LHCN-M2 (cell line): Measurements from ENCODE around the gene TGFBR2. TPM values are rescaled to one million over a fixed set of nuclear protein-coding genes. Genes with fewer than 3 reads are reported as not detected.

ENCODE experiments used
- DNase-seq: peaks from one replicate; pipeline ENCODE4 v3.0.0-alpha.2; 2012; ENCODE audit warnings: low read depth
- total RNA-seq: library from RNA; depleted of rRNA; stranded (reverse); fragments of >200 nt; gene quantifications from 2 replicates; pipeline ENCODE4 v1.2.3, GENCODE V29; 2014

TGFBR2 gene
- total RNA-seq, 1 experiment from 2014 or later, result 330 TPM

DNA sequence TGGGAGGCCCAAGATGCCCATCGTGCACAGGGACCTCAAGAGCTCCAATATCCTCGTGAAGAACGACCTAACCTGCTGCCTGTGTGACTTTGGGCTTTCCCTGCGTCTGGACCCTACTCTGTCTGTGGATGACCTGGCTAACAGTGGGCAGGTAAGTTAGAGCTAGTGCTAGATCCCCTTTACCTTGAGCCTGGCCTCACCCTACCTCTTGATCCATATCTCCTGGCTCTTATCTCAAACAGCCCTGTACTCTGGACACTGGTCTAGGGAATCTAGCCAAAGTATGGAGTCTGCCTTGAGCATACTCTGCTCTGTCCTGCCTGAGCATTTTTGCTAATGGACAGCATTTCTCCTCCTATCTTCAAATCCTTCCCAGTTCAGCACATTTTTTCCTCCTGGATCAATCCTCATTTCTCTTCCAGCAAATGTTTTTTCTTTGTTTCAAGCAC is 65.9 kb downstream of the TGFBR2 start:
- no peak for DNase-seq

DNA sequence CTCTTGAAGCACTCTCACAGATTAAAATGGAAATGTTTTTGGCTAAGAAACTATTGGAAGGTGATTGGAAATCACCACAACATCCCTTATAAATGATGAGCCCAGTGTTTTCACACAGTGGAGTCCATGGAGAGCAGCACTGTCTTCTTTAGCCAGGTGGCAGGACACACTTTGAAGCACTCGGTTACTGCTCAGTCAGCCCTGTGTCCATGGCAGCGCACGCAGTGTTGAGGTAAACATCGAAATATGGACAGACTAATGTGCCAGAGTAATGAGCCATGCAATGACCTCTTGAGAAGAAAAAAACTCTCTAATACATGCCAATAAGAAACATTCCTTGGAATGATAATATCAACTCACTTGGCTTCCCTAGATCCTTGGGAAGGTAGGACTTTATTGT is 66.6 kb downstream of the TGFBR2 start:
- no peak for DNase-seq

- no peak for DNase-seq
These were observed 67.3 kb downstream of the TGFBR2 start for GRCh38 chr3:30673425-30674341.

GRCh38 chr3:30675006-30675405 is 68.6 kb downstream of the TGFBR2 start:
- DNase-seq, result no peak

GRCh38 chr3:30675774-30676173 is 69.4 kb downstream of the TGFBR2 start:
- DNase-seq, result no peak

- no peak for DNase-seq
These were observed 70.3 kb downstream of the TGFBR2 start for GRCh38 chr3:30676424-30677346.

GRCh38 chr3:30677347-30677685 is 70.9 kb downstream of the TGFBR2 start:
- DNase-seq, result no peak

GRCh38 chr3:30679045-30679444 is 72.6 kb downstream of the TGFBR2 start:
- DNase-seq, result no peak

GRCh38 chr3:30680789-30681648 is 74.6 kb downstream of the TGFBR2 start:
- DNase-seq, result peak; percentile 61

- DNase-seq, result peak; percentile 74
These were observed 75.3 kb downstream of the TGFBR2 start for GRCh38 chr3:30681649-30682211.

GRCh38 chr3:30682434-30683155 is 76.2 kb downstream of the TGFBR2 start:
- DNase-seq, result no peak

GRCh38 chr3:30683769-30684168 is 77.4 kb downstream of the TGFBR2 start:
- no peak for DNase-seq

- DNase-seq, result no peak
These were observed 78.0 kb downstream of the TGFBR2 start for GRCh38 chr3:30684356-30684755.

DNA sequence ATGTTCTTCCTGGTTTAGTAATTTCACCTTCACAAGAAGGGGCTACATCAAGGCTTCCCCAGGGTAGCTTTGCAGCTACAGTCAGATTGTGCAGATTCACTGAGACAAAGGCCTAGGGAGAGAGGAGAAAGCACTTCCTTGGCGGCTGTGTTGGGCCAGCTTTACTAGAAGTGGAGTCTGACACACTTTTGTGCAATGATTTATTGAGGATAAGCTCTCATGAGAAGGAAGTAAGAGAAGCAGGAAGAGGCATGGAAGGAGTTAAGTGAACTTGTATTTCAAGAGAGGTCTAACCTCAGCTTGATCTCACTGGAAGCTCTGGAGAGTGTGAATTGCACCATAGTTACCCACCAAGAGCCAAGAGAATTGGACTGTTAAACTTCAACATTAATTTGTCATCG is 78.9 kb downstream of the TGFBR2 start:
- DNase-seq, result no peak

DNA sequence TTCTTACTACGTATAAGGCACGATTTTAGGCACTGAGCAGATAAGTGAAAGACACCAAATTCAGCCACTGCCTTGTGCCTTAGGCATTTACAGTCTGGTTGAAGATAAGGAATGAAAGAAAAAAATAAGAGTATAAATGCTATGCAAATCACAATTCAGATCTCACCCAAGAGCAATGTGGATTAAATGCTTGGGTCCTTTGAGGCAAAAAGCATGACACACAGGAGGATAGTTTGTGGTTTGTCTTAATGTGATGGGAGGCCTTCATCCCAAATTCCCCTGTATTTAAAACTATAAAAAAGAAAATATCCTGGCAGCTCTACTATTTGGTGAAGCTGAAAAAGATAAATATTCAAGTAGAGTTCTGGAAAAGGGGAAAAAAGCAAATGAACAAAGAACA is 79.8 kb downstream of the TGFBR2 start:
- no peak for DNase-seq

- no peak for DNase-seq
These were observed 80.4 kb downstream of the TGFBR2 start for GRCh38 chr3:30686799-30687198.

DNA sequence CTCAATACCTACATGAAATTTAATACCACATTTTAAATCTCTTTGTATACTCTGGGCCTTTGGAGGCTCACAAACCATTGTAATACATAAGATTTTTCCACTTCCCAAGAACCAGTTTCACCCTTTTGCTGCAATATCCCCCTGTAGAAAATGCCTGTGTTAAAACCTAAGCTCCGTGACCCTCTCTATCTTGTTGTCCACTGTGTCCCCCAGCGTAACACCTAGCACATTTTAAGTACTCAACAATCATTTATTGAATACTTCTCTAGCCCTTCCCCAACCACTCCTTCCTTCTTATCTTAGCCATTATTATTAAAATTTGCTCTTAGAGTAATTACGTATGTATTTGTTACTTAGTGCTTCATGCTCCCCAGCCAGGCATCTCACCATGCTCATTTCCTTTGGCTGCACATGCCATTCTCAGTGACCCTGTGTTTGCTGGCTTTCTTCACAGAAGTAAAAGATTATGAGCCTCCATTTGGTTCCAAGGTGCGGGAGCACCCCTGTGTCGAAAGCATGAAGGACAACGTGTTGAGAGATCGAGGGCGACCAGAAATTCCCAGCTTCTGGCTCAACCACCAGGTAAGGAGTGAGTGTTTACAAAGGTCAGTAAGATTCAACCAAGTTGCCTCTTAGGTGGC is 81.6 kb downstream of the TGFBR2 start:
- no peak for DNase-seq

- peak; percentile 59 for DNase-seq
These were observed 82.6 kb downstream of the TGFBR2 start for GRCh38 chr3:30688776-30689641.

DNA sequence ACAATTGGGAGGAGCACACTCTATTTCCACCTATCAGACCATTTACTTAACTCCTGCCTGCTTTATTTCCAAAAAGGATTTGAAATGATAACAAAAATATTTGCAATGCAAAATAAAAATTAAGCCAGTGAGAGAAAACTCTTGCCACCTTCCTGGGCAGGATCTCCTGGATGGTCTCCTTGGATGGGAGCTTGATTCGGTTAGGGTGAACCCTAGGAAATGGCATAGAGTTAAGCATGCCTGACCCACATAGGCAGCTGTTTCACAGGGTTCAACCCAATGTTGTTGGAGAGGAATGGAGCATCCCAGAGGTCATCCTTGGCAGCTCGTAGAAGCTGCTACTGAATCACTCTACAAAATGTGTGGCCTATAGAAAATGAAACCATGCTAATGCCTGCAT is 83.8 kb downstream of the TGFBR2 start:
- DNase-seq, result no peak
